ENCODE measurements around the gene C2CD5. TPM values are rescaled to one million over a fixed set of nuclear protein-coding genes. Genes with fewer than 3 reads are reported as not detected.

The C2CD5 gene
- total RNA-seq, 1 donor from 2014 or later, result 47.1 TPM

DNA sequence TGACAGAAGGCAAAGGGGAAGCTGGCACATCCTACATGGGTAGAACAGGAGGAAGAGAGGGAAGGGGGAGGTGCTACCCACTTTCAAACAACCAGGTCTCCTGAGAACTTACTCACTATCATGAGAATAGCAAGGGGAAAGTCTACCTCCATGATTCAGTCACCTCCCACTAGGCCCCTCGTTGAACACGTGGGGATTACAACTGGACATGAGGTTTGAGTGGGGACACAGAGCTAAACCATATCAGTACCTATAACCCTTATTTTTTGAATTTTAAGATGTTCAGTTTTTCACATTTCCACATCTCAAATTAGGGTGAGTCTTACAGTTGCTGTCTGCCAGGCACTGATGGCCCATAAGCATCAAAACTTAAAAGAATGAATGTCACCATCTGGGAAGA, 129.6 kb downstream of the C2CD5 start:
- H3K4me1 Mint-ChIP-seq, result no peaks in the 10 kb centered on the region
- TF ChIP-seq CTCF (conservative IDR thresholded peaks at IDR 0.05), result no peak
- H3K9me3 Mint-ChIP-seq, result no peaks in the 10 kb centered on the region
- DNase-seq (ENCODE audit: low read depth, low spot score), result no peak
- H3K27ac Mint-ChIP-seq (ENCODE audit: unreplicated experiment), result no peak overlapping the region
- H3K4me3 Mint-ChIP-seq, result no peak overlapping the region
- no peaks in the 10 kb centered on the region for H3K27me3 Mint-ChIP-seq (ENCODE audit: low read depth)
- no peaks in the 10 kb centered on the region for H3K36me3 Mint-ChIP-seq (ENCODE audit: low read depth)

DNA sequence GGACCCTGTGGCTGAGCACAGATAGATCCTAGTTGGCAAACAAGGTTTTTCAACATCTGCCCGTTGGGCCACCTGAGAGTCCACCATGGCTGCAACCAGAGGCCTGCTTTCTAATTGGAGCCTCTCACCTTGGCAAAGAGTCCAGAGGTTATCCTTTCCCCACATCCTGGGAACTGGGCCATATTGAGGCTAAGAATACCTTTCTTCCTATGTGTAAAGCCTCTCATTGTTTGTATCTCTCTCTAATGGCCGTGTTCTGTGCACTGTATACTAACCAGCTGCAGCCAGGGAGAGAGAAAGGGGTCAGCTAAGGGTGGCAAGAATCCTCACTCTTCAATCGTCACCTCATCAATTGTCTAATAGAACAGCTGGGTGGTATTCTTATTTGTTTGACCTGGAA, 130.8 kb downstream of the C2CD5 start:
- Mint-ChIP-seq H3K27me3 (ENCODE audit: low read depth) (no peaks in the 10 kb centered on the region), H3K36me3 (ENCODE audit: low read depth) (no peaks in the 10 kb centered on the region), H3K4me1 (no peaks in the 10 kb centered on the region), H3K9me3 (no peaks in the 10 kb centered on the region), H3K4me3 (no peak overlapping the region), H3K27ac (ENCODE audit: unreplicated experiment) (no peak overlapping the region)
- no peak for TF ChIP-seq CTCF (conservative IDR thresholded peaks at IDR 0.05)
- no peak for DNase-seq (ENCODE audit: low read depth, low spot score)

DNA sequence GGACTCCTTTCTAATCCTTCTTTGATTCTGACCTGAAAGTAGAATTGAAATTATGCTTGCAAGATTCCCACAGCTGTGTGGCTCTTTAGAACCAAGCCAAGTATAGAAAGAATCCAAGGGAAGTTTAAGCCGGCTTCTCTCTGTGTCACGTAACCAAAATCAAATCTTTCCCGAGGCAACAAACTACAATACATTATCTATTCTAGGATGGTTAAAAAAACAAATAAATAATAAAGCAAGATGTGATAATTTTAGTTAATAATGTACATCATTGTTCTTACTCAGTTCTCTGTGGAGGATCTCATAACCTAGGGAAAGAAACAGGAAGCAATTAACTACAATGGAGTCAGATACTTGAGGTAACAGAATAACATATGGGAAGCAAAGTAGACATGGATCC, 131.8 kb downstream of the C2CD5 start:
- Mint-ChIP-seq H3K9me3 (no peaks in the 10 kb centered on the region), H3K4me1 (no peaks in the 10 kb centered on the region), H3K36me3 (ENCODE audit: low read depth) (no peaks in the 10 kb centered on the region), H3K27me3 (ENCODE audit: low read depth) (no peaks in the 10 kb centered on the region), H3K4me3 (no peak overlapping the region), H3K27ac (ENCODE audit: unreplicated experiment) (no peak overlapping the region)
- no peak for TF ChIP-seq CTCF (conservative IDR thresholded peaks at IDR 0.05)
- no peak for DNase-seq (ENCODE audit: low read depth, low spot score)

DNA sequence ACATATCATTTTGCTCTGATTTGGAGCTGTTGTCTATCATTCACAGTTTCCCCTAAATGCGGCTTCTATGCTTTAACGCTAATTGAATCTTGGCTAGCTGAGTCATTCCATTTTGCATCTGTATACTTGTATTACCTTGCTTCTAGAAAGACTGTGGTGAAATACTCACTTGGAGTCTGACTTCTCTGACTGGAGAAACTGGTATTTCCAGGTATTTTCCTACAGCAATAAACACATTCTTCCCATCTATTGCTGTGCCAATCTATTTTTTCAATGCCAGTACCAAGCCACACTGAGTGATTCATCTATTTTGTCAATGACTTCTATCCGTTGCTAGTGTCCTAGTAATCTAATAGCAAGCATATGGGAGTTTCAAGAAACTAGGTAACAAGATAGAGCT, 133.9 kb downstream of the C2CD5 start:
- no peak for TF ChIP-seq CTCF (conservative IDR thresholded peaks at IDR 0.05)
- DNase-seq (ENCODE audit: low read depth, low spot score), result no peak
- Mint-ChIP-seq H3K27ac (ENCODE audit: unreplicated experiment) (no peak overlapping the region), H3K4me3 (no peak overlapping the region), H3K9me3 (no peaks in the 10 kb centered on the region), H3K27me3 (ENCODE audit: low read depth) (no peaks in the 10 kb centered on the region), H3K36me3 (ENCODE audit: low read depth) (no peaks in the 10 kb centered on the region), H3K4me1 (no peaks in the 10 kb centered on the region)

- H3K36me3 Mint-ChIP-seq (ENCODE audit: low read depth), result no peaks in the 10 kb centered on the region
- no peak overlapping the region for H3K4me3 Mint-ChIP-seq
- no peak for TF ChIP-seq CTCF (conservative IDR thresholded peaks at IDR 0.05)
- H3K27ac Mint-ChIP-seq (ENCODE audit: unreplicated experiment), result no peak overlapping the region
- DNase-seq (ENCODE audit: low read depth, low spot score), result no peak
- H3K9me3 Mint-ChIP-seq, result no peaks in the 10 kb centered on the region
- no peaks in the 10 kb centered on the region for H3K27me3 Mint-ChIP-seq (ENCODE audit: low read depth)
- no peaks in the 10 kb centered on the region for H3K4me1 Mint-ChIP-seq
These were observed 134.8 kb downstream of the C2CD5 start for GRCh38 chr12:22409377-22410164.

Measured in neural crest cell (in vitro differentiated cells).